Coronary artery (tissue), 2 donors: ENCODE data around the gene EML4.

Experiments
- DNase-seq: peaks from one replicate; pipeline ENCODE4 v3.0.0-alpha.2; 2017; ENCODE audit warnings: low spot score
- H3K27ac ChIP-seq, 2 donors: fragments of 200-600 bp; sonication (generic); one replicate each; pipeline ENCODE4 v1.5.1; 2016 to 2019
- H3K4me3 ChIP-seq: fragments of 200-600 bp; sonication (generic); 2 replicates; pipeline ENCODE4 v1.5.1; 2016; ENCODE audit warnings: mild to moderate bottlenecking, moderate library complexity
- TF ChIP-seq, protein P1 (sequence below): fragments of 200-600 bp; sonication (generic); IDR thresholded peaks from one replicate; pipeline ENCODE4 v1.5.1; 2019; ENCODE audit warnings: antibody characterized with exemption

The EML4 gene

DNA sequence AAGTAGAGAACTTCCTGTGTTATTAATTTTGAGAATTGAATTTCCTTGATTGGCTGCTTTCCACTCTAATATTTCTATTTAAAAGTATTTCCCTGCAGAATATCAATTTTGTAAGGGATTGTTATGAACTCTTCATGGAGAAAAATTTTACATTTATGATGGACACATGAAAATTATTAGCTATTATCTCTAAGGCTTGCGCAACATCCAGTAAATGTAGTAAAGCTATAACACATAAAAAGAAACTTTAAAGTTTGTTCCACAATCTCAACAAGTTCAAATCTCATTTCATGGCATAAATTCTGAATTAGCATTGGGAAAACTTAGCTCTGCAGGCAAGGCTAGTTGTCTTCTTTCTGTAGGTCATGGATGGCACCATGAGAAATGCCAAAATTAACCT, 4.2 kb upstream of the EML4 start:
- Histone ChIP-seq H3K27ac (no peak overlapping the region), H3K4me3 (no peak overlapping the region)
- TF ChIP-seq, protein P1, sequence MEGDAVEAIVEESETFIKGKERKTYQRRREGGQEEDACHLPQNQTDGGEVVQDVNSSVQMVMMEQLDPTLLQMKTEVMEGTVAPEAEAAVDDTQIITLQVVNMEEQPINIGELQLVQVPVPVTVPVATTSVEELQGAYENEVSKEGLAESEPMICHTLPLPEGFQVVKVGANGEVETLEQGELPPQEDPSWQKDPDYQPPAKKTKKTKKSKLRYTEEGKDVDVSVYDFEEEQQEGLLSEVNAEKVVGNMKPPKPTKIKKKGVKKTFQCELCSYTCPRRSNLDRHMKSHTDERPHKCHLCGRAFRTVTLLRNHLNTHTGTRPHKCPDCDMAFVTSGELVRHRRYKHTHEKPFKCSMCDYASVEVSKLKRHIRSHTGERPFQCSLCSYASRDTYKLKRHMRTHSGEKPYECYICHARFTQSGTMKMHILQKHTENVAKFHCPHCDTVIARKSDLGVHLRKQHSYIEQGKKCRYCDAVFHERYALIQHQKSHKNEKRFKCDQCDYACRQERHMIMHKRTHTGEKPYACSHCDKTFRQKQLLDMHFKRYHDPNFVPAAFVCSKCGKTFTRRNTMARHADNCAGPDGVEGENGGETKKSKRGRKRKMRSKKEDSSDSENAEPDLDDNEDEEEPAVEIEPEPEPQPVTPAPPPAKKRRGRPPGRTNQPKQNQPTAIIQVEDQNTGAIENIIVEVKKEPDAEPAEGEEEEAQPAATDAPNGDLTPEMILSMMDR = no peak
- DNase-seq = no peak

DNA sequence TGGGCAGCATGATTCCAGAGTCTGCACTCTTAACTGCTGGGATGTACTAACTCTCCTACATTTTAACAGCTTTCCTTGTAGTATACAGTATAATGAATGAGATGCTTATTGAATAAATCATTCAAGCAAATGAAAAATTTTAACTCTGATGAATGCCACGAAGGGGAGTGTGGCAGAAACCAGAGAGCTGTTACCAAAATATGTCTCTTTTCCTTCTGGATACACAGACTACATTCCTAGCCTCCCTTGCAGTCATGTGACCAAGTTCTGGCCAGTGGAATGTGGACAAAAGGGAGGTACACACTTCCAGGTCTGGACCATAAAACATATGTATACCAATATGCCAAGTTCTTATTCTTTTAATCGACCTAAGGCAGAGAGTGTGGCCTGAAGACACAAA, 1.7 kb upstream of the EML4 start:
- DNase-seq = no peak
- TF ChIP-seq, protein P1 = no peak
- no peak overlapping the region for H3K27ac ChIP-seq
- H3K4me3 ChIP-seq = no peak overlapping the region

GRCh38 chr2:42168459-42169099, 574 bp upstream of the EML4 start:
- TF ChIP-seq, protein P1 = no peak
- peak overlapping the region; percentile 96 for H3K4me3 ChIP-seq
- peak overlapping the region; percentile 39 to 97 for H3K27ac ChIP-seq
- DNase-seq = no peak

DNA sequence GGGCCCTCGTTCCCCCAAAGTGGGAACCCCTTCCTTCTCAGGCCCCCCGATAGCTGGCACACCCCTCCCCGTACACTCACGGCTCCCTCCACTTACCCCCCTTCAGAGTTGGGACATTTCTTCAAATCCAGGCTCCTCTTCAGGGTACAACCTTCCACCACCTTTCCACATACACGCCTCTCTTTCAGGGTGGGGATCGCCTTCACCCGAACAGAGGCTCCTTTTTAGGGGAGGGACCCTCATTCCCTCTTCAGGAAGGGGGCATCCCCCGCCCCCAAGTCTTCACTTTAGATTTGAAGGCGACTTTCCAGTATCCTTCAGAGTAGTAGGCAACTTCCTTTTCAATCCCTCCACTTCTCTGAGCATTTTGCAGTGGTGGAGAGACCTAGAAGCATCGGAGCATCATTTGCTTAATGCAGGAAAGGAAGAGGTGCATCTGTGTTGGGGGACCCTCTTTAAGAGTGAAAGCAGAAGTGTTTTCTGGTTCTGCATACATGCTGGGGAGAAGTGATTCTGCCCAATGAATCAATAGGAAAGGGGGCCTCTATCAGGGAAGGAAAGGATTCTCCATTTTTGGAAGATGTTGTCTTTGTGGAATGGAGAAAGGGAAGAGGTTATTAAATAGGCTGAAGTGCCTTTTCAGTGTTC, 845 bp downstream of the EML4 start:
- DNase-seq = no peak
- peak overlapping the region; percentile 80 to 97 for H3K27ac ChIP-seq
- TF ChIP-seq, protein P1 = no peak
- peak overlapping the region; percentile 96 for H3K4me3 ChIP-seq

GRCh38 chr2:42170619-42171395, 1.7 kb downstream of the EML4 start:
- TF ChIP-seq, protein P1 = no peak
- H3K4me3 ChIP-seq = peak overlapping the region; percentile 96
- H3K27ac ChIP-seq = peak overlapping the region; percentile 80 to 97
- no peak for DNase-seq

DNA sequence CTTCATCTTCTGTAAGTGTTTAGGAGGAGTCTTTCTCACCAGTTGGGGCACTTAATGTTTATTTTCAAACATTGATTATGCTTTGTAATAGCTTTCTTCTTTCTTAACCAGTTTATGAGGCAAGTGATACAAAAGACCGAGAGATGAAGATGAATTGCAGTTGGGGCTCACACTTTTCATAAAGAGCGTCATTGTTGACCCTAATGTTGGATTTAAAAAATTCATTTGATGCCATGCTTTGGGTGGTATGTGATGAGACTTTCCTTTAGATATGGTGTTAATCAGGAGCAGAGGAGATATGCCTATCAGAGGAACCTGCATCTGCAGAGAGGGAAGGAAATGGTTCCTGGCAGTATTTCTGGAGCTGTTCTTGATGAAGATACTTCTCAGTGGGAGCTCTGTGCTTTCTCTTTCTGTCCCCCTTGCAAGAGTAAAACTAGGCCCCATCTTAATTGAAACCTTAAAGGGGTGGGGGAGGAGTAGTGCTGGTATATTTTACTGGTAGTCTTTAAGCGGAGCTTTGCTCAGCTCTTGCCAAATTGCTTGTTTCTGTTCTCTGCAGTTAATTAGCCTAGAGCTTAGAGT, 2.3 kb downstream of the EML4 start:
- Histone ChIP-seq H3K27ac (peak overlapping the region; percentile 25 to 36), H3K4me3 (peak overlapping the region; percentile 96)
- no peak for DNase-seq
- TF ChIP-seq, protein P1 = no peak
